Fibroblast of lung (primary cell): ENCODE results near the gene RNF123. TPM values are rescaled to one million over a fixed set of nuclear protein-coding genes. Genes with fewer than 3 reads are reported as not detected.

Experiments
- DNase-seq, 2 donors: peaks; one replicate each; pipeline versions ENCODE4 v3.0.0 to v3.0.0-alpha.2; 2010; ENCODE audit warnings: low read depth in 2 of 2
- H2AFZ ChIP-seq: 2 replicates; pipeline ENCODE4 v1.5.1; 2012; ENCODE audit warnings: low read length, control low read depth, inconsistent platforms
- H3K27ac ChIP-seq: 2 replicates; pipeline ENCODE4 v1.5.1; 2011; ENCODE audit warnings: low read length, control low read depth; ENCODE audit not compliant: insufficient read depth
- H3K27me3 ChIP-seq: 2 replicates; pipeline ENCODE4 v1.5.1; 2011; ENCODE audit warnings: mild to moderate bottlenecking, low read length; ENCODE audit not compliant: control insufficient read depth, insufficient read depth
- H3K36me3 ChIP-seq: 2 replicates; pipeline ENCODE4 v1.5.1; 2011; ENCODE audit warnings: low read length; ENCODE audit not compliant: control insufficient read depth, insufficient read depth
- H3K4me1 ChIP-seq: 2 replicates; pipeline ENCODE4 v1.5.1; 2011; ENCODE audit warnings: low read length; ENCODE audit not compliant: control insufficient read depth, insufficient read depth; ENCODE audit errors: extremely low read depth
- H3K4me2 ChIP-seq: 2 replicates; pipeline ENCODE4 v1.5.1; 2011; ENCODE audit warnings: low read length, control low read depth; ENCODE audit not compliant: insufficient read depth; ENCODE audit errors: extremely low read depth
- H3K4me3 ChIP-seq, 4 experiments: fragments of 200-600 bp in 1 of 4; sonication (generic) in 1 of 4; replicated peaks in 1 of 4; 2 replicates each; pipeline ENCODE4 v1.5.1; 2011 to 2016; ENCODE audit warnings: low read length in 4 of 4, low read depth in 3 of 4, mild to moderate bottlenecking in 3 of 4, control low read depth in 2 of 4, inconsistent platforms in 1 of 4, mixed read lengths in 1 of 4; ENCODE audit not compliant: insufficient read depth in 1 of 4; ENCODE audit errors: control extremely low read depth in 1 of 4
- H3K79me2 ChIP-seq: 2 replicates; pipeline ENCODE4 v1.5.1; 2012; ENCODE audit warnings: mild to moderate bottlenecking, low read length, inconsistent platforms; ENCODE audit not compliant: control insufficient read depth, insufficient read depth
- H3K9ac ChIP-seq: 2 replicates; pipeline ENCODE4 v1.5.1; 2011; ENCODE audit warnings: mild to moderate bottlenecking, low read length, control low read depth; ENCODE audit not compliant: insufficient read depth
- H3K9me3 ChIP-seq: 2 replicates; pipeline ENCODE4 v1.5.1; 2012; ENCODE audit warnings: low read depth, low read length; ENCODE audit not compliant: control insufficient read depth, insufficient read depth
- H4K20me1 ChIP-seq: 2 replicates; pipeline ENCODE4 v1.5.1; 2011; ENCODE audit warnings: low read length; ENCODE audit not compliant: control insufficient read depth, insufficient read depth; ENCODE audit errors: extremely low read depth
- CTCF ChIP-seq, 2 donors: IDR thresholded peaks in 1 of 2; conservative IDR thresholded peaks in 1 of 2; 1 replicate in 1 of 2; 2 replicates in 1 of 2; pipeline ENCODE4 v1.5.1; 2011 to 2012; ENCODE audit warnings: low read length in 2 of 2, control low read depth in 1 of 2, inconsistent platforms in 1 of 2, low read depth in 1 of 2, mild to moderate bottlenecking in 1 of 2
- EZH2 ChIP-seq: IDR thresholded peaks from 2 replicates; pipeline ENCODE4 v1.5.1; 2012; ENCODE audit warnings: low read length, control low read depth, mild to moderate bottlenecking; ENCODE audit errors: missing control alignments
- polyA plus RNA-seq, 2 donors: library from polyadenylated mRNA; depleted of rRNA in 1 of 2; stranded (reverse) in 1 of 2; unstranded in 1 of 2; fragments of >200 nt; gene quantifications; 2 replicates each; pipeline ENCODE4 v1.2.1, GENCODE V29; 2011 to 2012; ENCODE audit warnings: missing spikeins in 1 of 2
- total RNA-seq: library from RNA; depleted of rRNA; stranded (reverse); fragments of >200 nt; gene quantifications from 2 replicates; pipeline ENCODE4 v1.2.1, GENCODE V29; 2014

Gene RNF123
- total and polyA plus RNA-seq, 2 donors (not counting 1 experiment from before 2014, with no cell fraction given) = 16.5 to 27.1 TPM

GRCh38 chr3:49761661-49762060 is 72.3 kb downstream of the RNF123 start:
- Histone ChIP-seq H3K36me3 (no peaks in the 10 kb centered on the region), H3K4me1 (no peaks in the 10 kb centered on the region), H3K9me3 (no peaks in the 10 kb centered on the region), H3K27me3 (no peaks in the 10 kb centered on the region), H3K9ac (no peak overlapping the region), H3K79me2 (peaks cover 44% of the 10 kb centered on the region), H4K20me1 (no peaks in the 10 kb centered on the region), H2AFZ (no peak overlapping the region), H3K4me3 (no peak overlapping the region), H3K4me2 (no peak overlapping the region), H3K27ac (no peak overlapping the region)
- DNase-seq = no peak
- TF ChIP-seq EZH2 (no peak), CTCF (conservative IDR thresholded peaks at IDR 0.05 in 1 of 2, IDR thresholded peaks at IDR 0.05 in 1 of 2; ENCODE audit: low read depth in 1 of 2, low read length in 2 of 2) (no peak)

- no peak overlapping the region for H3K9ac ChIP-seq
Measured at GRCh38 chr3:49763981-49764380, 74.6 kb downstream of the RNF123 start.

GRCh38 chr3:49769286-49769915 is 80.0 kb downstream of the RNF123 start:
- H2AFZ ChIP-seq = no peak overlapping the region
- no peak for DNase-seq
- peaks cover 72% of the 10 kb centered on the region for H3K79me2 ChIP-seq
- peaks cover 2% of the 10 kb centered on the region for H3K4me1 ChIP-seq
- H3K27me3 ChIP-seq = no peaks in the 10 kb centered on the region
- no peak overlapping the region for H3K4me2 ChIP-seq
- no peaks in the 10 kb centered on the region for H3K9me3 ChIP-seq
- H3K27ac ChIP-seq = no peak overlapping the region
- TF ChIP-seq EZH2 (no peak), CTCF (conservative IDR thresholded peaks at IDR 0.05 in 1 of 2, IDR thresholded peaks at IDR 0.05 in 1 of 2; ENCODE audit: low read depth in 1 of 2, low read length in 2 of 2) (no peak)
- peaks cover 3% of the 10 kb centered on the region for H4K20me1 ChIP-seq
- H3K36me3 ChIP-seq = no peaks in the 10 kb centered on the region
- no peak overlapping the region for H3K4me3 ChIP-seq
- H3K9ac ChIP-seq = no peak overlapping the region

More at GRCh38 chr3:49763981-49764380, 74.6 kb downstream of the RNF123 start:
- Histone ChIP-seq H3K79me2 (peaks cover 54% of the 10 kb centered on the region), H3K4me2 (no peak overlapping the region), H4K20me1 (no peaks in the 10 kb centered on the region), H3K27ac (no peak overlapping the region), H3K4me1 (no peaks in the 10 kb centered on the region), H2AFZ (no peak overlapping the region), H3K4me3 (no peak overlapping the region), H3K36me3 (no peaks in the 10 kb centered on the region), H3K27me3 (no peaks in the 10 kb centered on the region), H3K9me3 (no peaks in the 10 kb centered on the region)
- DNase-seq = no peak
- TF ChIP-seq EZH2 = no peak
- TF ChIP-seq CTCF (conservative IDR thresholded peaks at IDR 0.05 in 1 of 2, IDR thresholded peaks at IDR 0.05 in 1 of 2; ENCODE audit: low read depth in 1 of 2, low read length in 2 of 2) = no peak
